HepG2 (cell line): ENCODE measurements around the gene CD151. TPM values are rescaled to one million over a fixed set of nuclear protein-coding genes. Genes with fewer than 3 reads are reported as not detected.
A peak's percentile ranks its signal among the peaks of the same experiment; 100 is the strongest.

Experiments used
- ATF7 ChIP-seq, 2 experiments: fragments of 450-650 bp in 1 of 2; sonication (generic) in 1 of 2; formaldehyde crosslinking in 1 of 2; IDR thresholded peaks; 2 replicates each; pipeline versions ENCODE4 v1.4.0 to v1.6.1; 2016 to 2020; ENCODE audit warnings: antibody characterized with exemption in 1 of 2, mild to moderate bottlenecking in 1 of 2, missing genetic modification reagents in 1 of 2
- CREB1 ChIP-seq, 2 experiments: fragments of 450-650 bp in 1 of 2; IDR thresholded peaks; 2 replicates each; pipeline ENCODE4 v1.6.1; 2016 to 2017; ENCODE audit warnings: control low read depth in 1 of 2, mild to moderate bottlenecking in 1 of 2, missing compliant biosample characterization in 1 of 2, missing genetic modification characterization in 1 of 2
- ELF4 ChIP-seq: sonication (generic); formaldehyde crosslinking; IDR thresholded peaks from 2 replicates; pipeline ENCODE4 v1.5.0; 2020; ENCODE audit warnings: missing genetic modification reagents, mild to moderate bottlenecking, moderate library complexity, borderline replicate concordance
- ISX ChIP-seq: sonication (generic); formaldehyde crosslinking; conservative IDR thresholded peaks from 2 replicates; pipeline ENCODE4 v1.5.0; 2020; ENCODE audit warnings: missing genetic modification reagents
- RAD51 ChIP-seq: fragments of 450-650 bp; IDR thresholded peaks from 2 replicates; pipeline ENCODE4 v1.6.1; 2016; ENCODE audit warnings: borderline replicate concordance
- RBAK ChIP-seq: sonication (generic); formaldehyde crosslinking; IDR thresholded peaks from 2 replicates; pipeline ENCODE4 v1.5.1; 2020; ENCODE audit warnings: mild to moderate bottlenecking, missing genetic modification reagents
- STAG1 ChIP-seq: sonication (generic); formaldehyde crosslinking; IDR thresholded peaks from 2 replicates; pipeline ENCODE4 v1.4.0; 2020; ENCODE audit warnings: missing genetic modification reagents
- ZNF121 ChIP-seq: sonication (generic); formaldehyde crosslinking; IDR thresholded peaks from 2 replicates; pipeline ENCODE4 v1.5.0; 2020; ENCODE audit warnings: mild to moderate bottlenecking, missing genetic modification reagents
- ZNF296 ChIP-seq: sonication (generic); formaldehyde crosslinking; conservative IDR thresholded peaks from 2 replicates; pipeline ENCODE4 v1.5.0; 2020; ENCODE audit warnings: mild to moderate bottlenecking, missing genetic modification reagents
- polyA plus RNA-seq, 8 experiments: library from polyadenylated mRNA; depleted of rRNA in 3 of 8; stranded (reverse) in 7 of 8; unstranded in 1 of 8; fragments of >200 nt; fragmentation: Illumina TruSeq in 4 of 8; extraction: Trizol in 4 of 8; gene quantifications; 2 replicates each; pipeline versions ENCODE4 v1.2.1 to v1.2.3, GENCODE V29; 2011 to 2016; ENCODE audit warnings: low read depth in 4 of 8, missing spikeins in 1 of 8, mixed read lengths in 1 of 8; ENCODE audit not compliant: insufficient read depth in 1 of 8
- total RNA-seq, 5 experiments: library from RNA; depleted of rRNA; stranded (reverse); fragments of >200 nt; fragmentation: Illumina TruSeq; extraction: Trizol; gene quantifications; 2 replicates each; pipeline ENCODE4 v1.2.3, GENCODE V29; 2016; ENCODE audit warnings: low read depth in 1 of 5
- TF ChIP-seq, protein P1 (sequence below): IDR thresholded peaks from 2 replicates; pipeline ENCODE4 v1.6.1; 2016; ENCODE audit warnings: low read depth, missing genetic modification reagents, missing compliant biosample characterization
- TF ChIP-seq, protein P2 (sequence below): sonication (generic); formaldehyde crosslinking; IDR thresholded peaks from 2 replicates; pipeline ENCODE4 v1.5.0; 2020; ENCODE audit warnings: mild to moderate bottlenecking, missing genetic modification reagents, borderline replicate concordance
- TF ChIP-seq, protein P3 (sequence below): sonication (generic); formaldehyde crosslinking; IDR thresholded peaks from 2 replicates; pipeline ENCODE4 v1.4.0; 2020; ENCODE audit warnings: mild to moderate bottlenecking, missing genetic modification reagents
- TF ChIP-seq, protein P4 (sequence below): sonication (generic); formaldehyde crosslinking; IDR thresholded peaks from 2 replicates; pipeline ENCODE4 v1.9.0; 2021; ENCODE audit warnings: missing genetic modification reagents, mild to moderate bottlenecking, borderline replicate concordance

Gene CD151
- total and polyA plus RNA-seq, 2 of the 13 experiments (the other 11 are each of a cell fraction or from before 2014, with no cell fraction given): 125 to 197 TPM

GRCh38 chr11:838441-839279, 5.9 kb downstream of the CD151 start (continued):
- TF ChIP-seq, protein P1, sequence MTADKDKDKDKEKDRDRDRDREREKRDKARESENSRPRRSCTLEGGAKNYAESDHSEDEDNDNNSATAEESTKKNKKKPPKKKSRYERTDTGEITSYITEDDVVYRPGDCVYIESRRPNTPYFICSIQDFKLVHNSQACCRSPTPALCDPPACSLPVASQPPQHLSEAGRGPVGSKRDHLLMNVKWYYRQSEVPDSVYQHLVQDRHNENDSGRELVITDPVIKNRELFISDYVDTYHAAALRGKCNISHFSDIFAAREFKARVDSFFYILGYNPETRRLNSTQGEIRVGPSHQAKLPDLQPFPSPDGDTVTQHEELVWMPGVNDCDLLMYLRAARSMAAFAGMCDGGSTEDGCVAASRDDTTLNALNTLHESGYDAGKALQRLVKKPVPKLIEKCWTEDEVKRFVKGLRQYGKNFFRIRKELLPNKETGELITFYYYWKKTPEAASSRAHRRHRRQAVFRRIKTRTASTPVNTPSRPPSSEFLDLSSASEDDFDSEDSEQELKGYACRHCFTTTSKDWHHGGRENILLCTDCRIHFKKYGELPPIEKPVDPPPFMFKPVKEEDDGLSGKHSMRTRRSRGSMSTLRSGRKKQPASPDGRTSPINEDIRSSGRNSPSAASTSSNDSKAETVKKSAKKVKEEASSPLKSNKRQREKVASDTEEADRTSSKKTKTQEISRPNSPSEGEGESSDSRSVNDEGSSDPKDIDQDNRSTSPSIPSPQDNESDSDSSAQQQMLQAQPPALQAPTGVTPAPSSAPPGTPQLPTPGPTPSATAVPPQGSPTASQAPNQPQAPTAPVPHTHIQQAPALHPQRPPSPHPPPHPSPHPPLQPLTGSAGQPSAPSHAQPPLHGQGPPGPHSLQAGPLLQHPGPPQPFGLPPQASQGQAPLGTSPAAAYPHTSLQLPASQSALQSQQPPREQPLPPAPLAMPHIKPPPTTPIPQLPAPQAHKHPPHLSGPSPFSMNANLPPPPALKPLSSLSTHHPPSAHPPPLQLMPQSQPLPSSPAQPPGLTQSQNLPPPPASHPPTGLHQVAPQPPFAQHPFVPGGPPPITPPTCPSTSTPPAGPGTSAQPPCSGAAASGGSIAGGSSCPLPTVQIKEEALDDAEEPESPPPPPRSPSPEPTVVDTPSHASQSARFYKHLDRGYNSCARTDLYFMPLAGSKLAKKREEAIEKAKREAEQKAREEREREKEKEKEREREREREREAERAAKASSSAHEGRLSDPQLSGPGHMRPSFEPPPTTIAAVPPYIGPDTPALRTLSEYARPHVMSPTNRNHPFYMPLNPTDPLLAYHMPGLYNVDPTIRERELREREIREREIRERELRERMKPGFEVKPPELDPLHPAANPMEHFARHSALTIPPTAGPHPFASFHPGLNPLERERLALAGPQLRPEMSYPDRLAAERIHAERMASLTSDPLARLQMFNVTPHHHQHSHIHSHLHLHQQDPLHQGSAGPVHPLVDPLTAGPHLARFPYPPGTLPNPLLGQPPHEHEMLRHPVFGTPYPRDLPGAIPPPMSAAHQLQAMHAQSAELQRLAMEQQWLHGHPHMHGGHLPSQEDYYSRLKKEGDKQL (CRISPR knock-in tag): no peak
- TF ChIP-seq ATF7 (IDR thresholded peaks at IDR 0.05): no peak
- TF ChIP-seq ATF7 (CRISPR knock-in tag; IDR thresholded peaks at IDR 0.05): no peak
- 0 out of 2 replicates have a peak, but pooled peaks have one; percentile 19 for TF ChIP-seq CREB1 (IDR thresholded peaks at IDR 0.05)
- TF ChIP-seq CREB1 (CRISPR knock-in tag; IDR thresholded peaks at IDR 0.05): no peak
- TF ChIP-seq, protein P2, sequence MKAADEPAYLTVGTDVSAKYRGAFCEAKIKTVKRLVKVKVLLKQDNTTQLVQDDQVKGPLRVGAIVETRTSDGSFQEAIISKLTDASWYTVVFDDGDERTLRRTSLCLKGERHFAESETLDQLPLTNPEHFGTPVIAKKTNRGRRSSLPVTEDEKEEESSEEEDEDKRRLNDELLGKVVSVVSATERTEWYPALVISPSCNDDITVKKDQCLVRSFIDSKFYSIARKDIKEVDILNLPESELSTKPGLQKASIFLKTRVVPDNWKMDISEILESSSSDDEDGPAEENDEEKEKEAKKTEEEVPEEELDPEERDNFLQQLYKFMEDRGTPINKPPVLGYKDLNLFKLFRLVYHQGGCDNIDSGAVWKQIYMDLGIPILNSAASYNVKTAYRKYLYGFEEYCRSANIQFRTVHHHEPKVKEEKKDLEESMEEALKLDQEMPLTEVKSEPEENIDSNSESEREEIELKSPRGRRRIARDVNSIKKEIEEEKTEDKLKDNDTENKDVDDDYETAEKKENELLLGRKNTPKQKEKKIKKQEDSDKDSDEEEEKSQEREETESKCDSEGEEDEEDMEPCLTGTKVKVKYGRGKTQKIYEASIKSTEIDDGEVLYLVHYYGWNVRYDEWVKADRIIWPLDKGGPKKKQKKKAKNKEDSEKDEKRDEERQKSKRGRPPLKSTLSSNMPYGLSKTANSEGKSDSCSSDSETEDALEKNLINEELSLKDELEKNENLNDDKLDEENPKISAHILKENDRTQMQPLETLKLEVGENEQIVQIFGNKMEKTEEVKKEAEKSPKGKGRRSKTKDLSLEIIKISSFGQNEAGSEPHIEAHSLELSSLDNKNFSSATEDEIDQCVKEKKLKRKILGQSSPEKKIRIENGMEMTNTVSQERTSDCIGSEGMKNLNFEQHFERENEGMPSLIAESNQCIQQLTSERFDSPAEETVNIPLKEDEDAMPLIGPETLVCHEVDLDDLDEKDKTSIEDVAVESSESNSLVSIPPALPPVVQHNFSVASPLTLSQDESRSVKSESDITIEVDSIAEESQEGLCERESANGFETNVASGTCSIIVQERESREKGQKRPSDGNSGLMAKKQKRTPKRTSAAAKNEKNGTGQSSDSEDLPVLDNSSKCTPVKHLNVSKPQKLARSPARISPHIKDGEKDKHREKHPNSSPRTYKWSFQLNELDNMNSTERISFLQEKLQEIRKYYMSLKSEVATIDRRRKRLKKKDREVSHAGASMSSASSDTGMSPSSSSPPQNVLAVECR (CRISPR knock-in tag): peak; percentile 86
- TF ChIP-seq RAD51: no peak
- TF ChIP-seq, protein P3, sequence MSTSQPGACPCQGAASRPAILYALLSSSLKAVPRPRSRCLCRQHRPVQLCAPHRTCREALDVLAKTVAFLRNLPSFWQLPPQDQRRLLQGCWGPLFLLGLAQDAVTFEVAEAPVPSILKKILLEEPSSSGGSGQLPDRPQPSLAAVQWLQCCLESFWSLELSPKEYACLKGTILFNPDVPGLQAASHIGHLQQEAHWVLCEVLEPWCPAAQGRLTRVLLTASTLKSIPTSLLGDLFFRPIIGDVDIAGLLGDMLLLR: peak; percentile 67; the same call in 1 of the 2 replicates
- TF ChIP-seq ZNF296: no peak
- TF ChIP-seq, protein P4, sequence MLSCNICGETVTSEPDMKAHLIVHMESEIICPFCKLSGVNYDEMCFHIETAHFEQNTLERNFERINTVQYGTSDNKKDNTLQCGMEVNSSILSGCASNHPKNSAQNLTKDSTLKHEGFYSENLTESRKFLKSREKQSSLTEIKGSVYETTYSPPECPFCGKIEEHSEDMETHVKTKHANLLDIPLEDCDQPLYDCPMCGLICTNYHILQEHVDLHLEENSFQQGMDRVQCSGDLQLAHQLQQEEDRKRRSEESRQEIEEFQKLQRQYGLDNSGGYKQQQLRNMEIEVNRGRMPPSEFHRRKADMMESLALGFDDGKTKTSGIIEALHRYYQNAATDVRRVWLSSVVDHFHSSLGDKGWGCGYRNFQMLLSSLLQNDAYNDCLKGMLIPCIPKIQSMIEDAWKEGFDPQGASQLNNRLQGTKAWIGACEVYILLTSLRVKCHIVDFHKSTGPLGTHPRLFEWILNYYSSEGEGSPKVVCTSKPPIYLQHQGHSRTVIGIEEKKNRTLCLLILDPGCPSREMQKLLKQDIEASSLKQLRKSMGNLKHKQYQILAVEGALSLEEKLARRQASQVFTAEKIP (CRISPR knock-in tag): no peak
- 0 out of 2 replicates have a peak, but pooled peaks have one; percentile 12 for TF ChIP-seq ZNF121 (CRISPR knock-in tag)
- no peak for TF ChIP-seq ELF4 (CRISPR knock-in tag)
- TF ChIP-seq ISX: no peak
- peak; percentile 46 for TF ChIP-seq STAG1 (CRISPR knock-in tag)
- TF ChIP-seq RBAK (CRISPR knock-in tag): no peak
